Testis (tissue), 3 donors: ENCODE results near the gene NRTN. TPM values are rescaled to one million over a fixed set of nuclear protein-coding genes. Genes with fewer than 3 reads are reported as not detected.
A peak's percentile ranks its signal among the peaks of the same experiment; 100 is the strongest.

ENCODE experiments used
- DNase-seq: peaks from one replicate; pipeline ENCODE4 v3.0.0-alpha.2; 2019
- H3K27ac ChIP-seq, 2 donors: fragments of 200-600 bp; sonication (generic); one replicate each; pipeline ENCODE4 v1.5.1; 2019
- H3K27me3 ChIP-seq: fragments of 200-600 bp; sonication (generic); one replicate; pipeline ENCODE4 v1.5.1; 2019
- H3K36me3 ChIP-seq: fragments of 200-600 bp; sonication (generic); one replicate; pipeline ENCODE4 v1.5.1; 2017; ENCODE audit warnings: low read depth; ENCODE audit errors: missing control alignments
- H3K4me1 ChIP-seq: fragments of 200-600 bp; sonication (generic); one replicate; pipeline ENCODE4 v1.5.1; 2019
- H3K4me3 ChIP-seq, 2 donors: fragments of 200-600 bp; sonication (generic); one replicate each; pipeline ENCODE4 v1.5.1; 2017 to 2019
- H3K9me3 ChIP-seq: fragments of 200-600 bp; sonication (generic); one replicate; pipeline ENCODE4 v1.5.1; 2017
- CTCF ChIP-seq, 3 experiments: fragments of 450-650 bp in 2 of 3; fragments of 200-600 bp in 1 of 3; sonication (generic) in 1 of 3; IDR thresholded peaks; one replicate each; pipeline ENCODE4 v1.5.1; 2016 to 2019; ENCODE audit warnings: antibody characterized with exemption in 3 of 3, mild to moderate bottlenecking in 2 of 3, moderate library complexity in 1 of 3
- POLR2A ChIP-seq: fragments of 450-650 bp; IDR thresholded peaks from one replicate; pipeline ENCODE4 v1.6.1; 2017; ENCODE audit warnings: antibody characterized with exemption, mild to moderate bottlenecking, moderate library complexity
- WGBS, 2 donors: methylation state at CpG; one replicate each; pipeline ENCODE4 v1.1.5; 2018; 5-methylcytosine and 5-hydroxymethylcytosine counted together
- intact Hi-C: fragments of 100-400 bp; cut with DNase I; formaldehyde crosslinking; loops from one replicate; pipeline ENCODE4 v1.15.1; 2023; ENCODE audit warnings: low total_unique reads
- polyA plus RNA-seq: library from polyadenylated mRNA; stranded (reverse); fragments of 350-450 nt; fragmentation: Illumina TruSeq; extraction: RNeasy Lipid Tissue Mini Kit (QIAGEN cat#74804); gene quantifications from one replicate; pipeline ENCODE4 v1.2.3, GENCODE V29; 2014; ENCODE audit warnings: low read depth, low replicate concordance; ENCODE audit not compliant: insufficient read depth
- total RNA-seq, 2 donors: library from RNA; depleted of rRNA; stranded (reverse); fragments of >200 nt; gene quantifications; one replicate each; pipeline ENCODE4 v1.2.3, GENCODE V29; 2016

NRTN gene
- total and polyA plus RNA-seq, 3 donors from 2014 or later: 1.7 to 13.5 (median 6.5) TPM

- DNase-seq: peak; percentile 76
- H3K27me3 ChIP-seq: no peaks in the 10 kb centered on the region
- no peak overlapping the region for H3K27ac ChIP-seq
- peak overlapping the region in 1 of 2 donors; percentile 43 for H3K4me3 ChIP-seq
- no peaks in the 10 kb centered on the region for H3K9me3 ChIP-seq
- WGBS, 2 donors: 1 to 2% methylated on average over 20 to 45 of the region's 46 CpGs
- no peak for TF ChIP-seq POLR2A
- TF ChIP-seq CTCF (IDR thresholded peaks at IDR 0.05): peak; percentile 51 to 70 (median 66)
- H3K36me3 ChIP-seq: no peaks in the 10 kb centered on the region
- peaks cover 25% of the 10 kb centered on the region for H3K4me1 ChIP-seq
- intact Hi-C loops: no loop called here
Observed at GRCh38 chr19:5805462-5806132, 730 bp downstream of the NRTN start.

DNA sequence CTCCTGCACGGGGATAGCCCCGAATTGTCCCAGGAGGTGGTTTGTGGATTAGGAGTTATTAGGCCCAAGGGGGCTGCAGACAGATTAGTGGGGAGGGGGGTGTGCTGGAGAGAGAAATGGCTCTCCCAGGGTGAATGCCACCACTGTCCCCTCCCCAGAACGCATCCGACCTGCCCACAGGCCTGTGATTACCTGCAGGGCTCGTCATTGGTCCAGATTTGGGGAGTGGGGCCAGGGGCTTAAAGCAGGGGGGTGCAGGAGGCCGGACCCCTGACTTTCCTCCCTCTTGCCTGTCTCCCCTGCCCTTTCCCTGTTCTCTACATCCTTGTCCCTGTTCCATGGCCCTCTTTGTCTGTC is 1.2 kb downstream of the NRTN start:
- TF ChIP-seq POLR2A (no peak), CTCF (IDR thresholded peaks at IDR 0.05) (no peak)
- Histone ChIP-seq H3K27ac (no peak overlapping the region), H3K9me3 (no peaks in the 10 kb centered on the region), H3K4me3 (no peak overlapping the region), H3K27me3 (no peaks in the 10 kb centered on the region), H3K4me1 (peaks cover 20% of the 10 kb centered on the region), H3K36me3 (no peaks in the 10 kb centered on the region)
- DNase-seq: no peak
- WGBS, 2 donors: 24 to 28% methylated on average over 6 of the region's 6 CpGs
- intact Hi-C loops: no loop called here

DNA sequence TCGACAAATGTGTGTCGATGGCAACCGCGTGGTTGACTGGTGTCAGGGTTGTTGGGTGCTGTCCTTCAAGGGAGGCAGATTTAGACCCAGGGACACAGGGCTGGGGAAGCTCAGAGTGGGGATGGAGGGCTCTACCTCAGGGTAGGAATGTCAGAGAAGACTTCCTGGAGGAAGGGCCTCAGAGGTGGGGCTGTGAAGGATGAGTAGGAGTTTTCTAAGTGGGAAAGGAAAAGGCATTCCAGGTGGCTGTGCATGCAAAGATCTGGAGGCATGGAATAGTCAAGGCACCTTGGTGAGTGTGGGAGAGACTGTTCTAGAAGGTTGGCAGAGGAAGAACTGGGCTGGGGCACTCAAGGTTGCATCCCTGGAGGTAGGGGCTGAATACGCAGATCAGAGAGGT is 2.0 kb downstream of the NRTN start:
- H3K9me3 ChIP-seq: no peaks in the 10 kb centered on the region
- peaks cover 13% of the 10 kb centered on the region for H3K4me1 ChIP-seq
- WGBS, 2 donors: 83 to 91% methylated on average over 5 of the region's 5 CpGs
- no peak for DNase-seq
- H3K36me3 ChIP-seq: no peaks in the 10 kb centered on the region
- no peak overlapping the region for H3K27ac ChIP-seq
- TF ChIP-seq CTCF (IDR thresholded peaks at IDR 0.05): no peak
- no peak for TF ChIP-seq POLR2A
- no peak overlapping the region for H3K4me3 ChIP-seq
- intact Hi-C loops: no loop called here
- H3K27me3 ChIP-seq: no peaks in the 10 kb centered on the region

GRCh38 chr19:5808120-5808816 is 3.4 kb downstream of the NRTN start:
- Histone ChIP-seq H3K36me3 (no peaks in the 10 kb centered on the region), H3K9me3 (no peaks in the 10 kb centered on the region), H3K4me1 (peaks cover 6% of the 10 kb centered on the region), H3K27me3 (no peaks in the 10 kb centered on the region), H3K4me3 (no peak overlapping the region), H3K27ac (no peak overlapping the region)
- WGBS, 2 donors: 83% methylated on average over 16 to 21 of the region's 21 CpGs
- intact Hi-C loops: no loop called here
- DNase-seq: no peak
- TF ChIP-seq POLR2A: no peak
- no peak for TF ChIP-seq CTCF (IDR thresholded peaks at IDR 0.05)
